GM06990 (cell line): ENCODE measurements around the gene PPP2R3B.

Experiments used
- DNase-seq: peaks from one replicate; pipeline ENCODE4 v3.0.0-alpha.2; 2011; ENCODE audit not compliant: insufficient read length; ENCODE audit errors: extremely low read depth
- H3K27me3 ChIP-seq: replicated peaks from 2 replicates; pipeline ENCODE4 v1.6.0; 2011; ENCODE audit warnings: low read length; ENCODE audit not compliant: control insufficient read depth, insufficient read depth
- H3K36me3 ChIP-seq: 2 replicates; pipeline ENCODE4 v1.5.1; 2011; ENCODE audit warnings: low read length; ENCODE audit not compliant: control insufficient read depth, insufficient read depth
- H3K4me3 ChIP-seq: replicated peaks from 2 replicates; pipeline ENCODE4 v1.5.1; 2011; ENCODE audit warnings: low read depth, mild to moderate bottlenecking, control low read depth, low read length
- TF ChIP-seq, protein P1 (sequence below): IDR thresholded peaks from 2 replicates; pipeline ENCODE4 v1.5.1; 2011; ENCODE audit warnings: low read length, control low read depth, mild to moderate bottlenecking, inconsistent platforms; ENCODE audit not compliant: insufficient read depth, poor library complexity, severe bottlenecking

Gene PPP2R3B

DNA sequence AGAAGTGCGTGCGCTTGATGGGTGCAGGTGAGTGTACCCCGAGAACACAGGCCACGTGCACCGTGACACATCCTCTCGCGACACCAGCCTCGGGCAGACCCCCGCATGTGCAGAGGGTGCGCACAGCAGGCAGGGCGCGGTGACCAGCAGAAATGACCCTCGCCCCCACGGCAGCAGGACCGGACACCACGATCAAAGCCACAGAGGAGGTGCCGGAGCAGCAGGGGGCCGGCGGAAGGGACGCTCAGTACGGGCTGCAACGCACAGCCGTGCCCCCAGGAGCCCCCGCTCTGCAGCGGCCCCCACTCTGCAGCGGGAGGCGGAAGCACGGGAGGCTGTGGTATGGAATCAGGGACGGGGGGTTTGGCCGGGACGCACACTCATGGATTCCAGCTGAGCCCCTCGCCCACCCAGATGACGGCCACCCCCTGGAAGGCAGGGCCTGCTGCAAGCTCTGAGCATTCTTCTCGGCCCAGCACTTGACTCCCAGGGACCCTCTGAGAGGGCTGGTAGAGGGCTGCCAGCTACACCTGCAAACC, 17.1 kb downstream of the PPP2R3B start:
- DNase-seq: no peak
- H3K4me3 ChIP-seq: no peak overlapping the region
- H3K36me3 ChIP-seq: no peaks in the 10 kb centered on the region
- no peaks in the 10 kb centered on the region; the same call in 1 of the 2 replicates for H3K27me3 ChIP-seq
- TF ChIP-seq, protein P1, sequence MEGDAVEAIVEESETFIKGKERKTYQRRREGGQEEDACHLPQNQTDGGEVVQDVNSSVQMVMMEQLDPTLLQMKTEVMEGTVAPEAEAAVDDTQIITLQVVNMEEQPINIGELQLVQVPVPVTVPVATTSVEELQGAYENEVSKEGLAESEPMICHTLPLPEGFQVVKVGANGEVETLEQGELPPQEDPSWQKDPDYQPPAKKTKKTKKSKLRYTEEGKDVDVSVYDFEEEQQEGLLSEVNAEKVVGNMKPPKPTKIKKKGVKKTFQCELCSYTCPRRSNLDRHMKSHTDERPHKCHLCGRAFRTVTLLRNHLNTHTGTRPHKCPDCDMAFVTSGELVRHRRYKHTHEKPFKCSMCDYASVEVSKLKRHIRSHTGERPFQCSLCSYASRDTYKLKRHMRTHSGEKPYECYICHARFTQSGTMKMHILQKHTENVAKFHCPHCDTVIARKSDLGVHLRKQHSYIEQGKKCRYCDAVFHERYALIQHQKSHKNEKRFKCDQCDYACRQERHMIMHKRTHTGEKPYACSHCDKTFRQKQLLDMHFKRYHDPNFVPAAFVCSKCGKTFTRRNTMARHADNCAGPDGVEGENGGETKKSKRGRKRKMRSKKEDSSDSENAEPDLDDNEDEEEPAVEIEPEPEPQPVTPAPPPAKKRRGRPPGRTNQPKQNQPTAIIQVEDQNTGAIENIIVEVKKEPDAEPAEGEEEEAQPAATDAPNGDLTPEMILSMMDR: no peak

- TF ChIP-seq, protein P1: no peak
- no peak for DNase-seq
- H3K27me3 ChIP-seq: no peaks in the 10 kb centered on the region; the same call in 1 of the 2 replicates
- H3K4me3 ChIP-seq: no peak overlapping the region
- no peaks in the 10 kb centered on the region for H3K36me3 ChIP-seq
These were observed 17.7 kb downstream of the PPP2R3B start for GRCh38 chrX:368811-369562.

DNA sequence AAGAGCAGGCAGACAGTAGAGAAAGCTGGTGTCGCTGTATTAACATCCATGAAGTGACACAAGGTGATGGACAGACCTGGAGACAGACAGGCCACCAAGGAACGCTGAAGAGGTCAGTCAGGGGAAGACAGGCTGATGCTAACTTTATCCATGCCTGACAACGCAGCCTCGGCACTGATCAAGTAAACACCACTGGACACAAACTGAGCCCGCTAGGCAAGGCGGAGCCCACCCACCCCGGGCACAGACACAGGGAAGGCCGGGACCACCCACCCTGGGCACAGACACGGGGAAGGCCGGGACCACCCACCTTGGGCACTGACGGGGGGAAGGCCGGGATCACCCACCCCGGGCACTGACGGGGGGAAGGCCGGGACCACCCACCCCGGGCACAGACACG, 18.8 kb downstream of the PPP2R3B start:
- TF ChIP-seq, protein P1: no peak
- DNase-seq: no peak

DNA sequence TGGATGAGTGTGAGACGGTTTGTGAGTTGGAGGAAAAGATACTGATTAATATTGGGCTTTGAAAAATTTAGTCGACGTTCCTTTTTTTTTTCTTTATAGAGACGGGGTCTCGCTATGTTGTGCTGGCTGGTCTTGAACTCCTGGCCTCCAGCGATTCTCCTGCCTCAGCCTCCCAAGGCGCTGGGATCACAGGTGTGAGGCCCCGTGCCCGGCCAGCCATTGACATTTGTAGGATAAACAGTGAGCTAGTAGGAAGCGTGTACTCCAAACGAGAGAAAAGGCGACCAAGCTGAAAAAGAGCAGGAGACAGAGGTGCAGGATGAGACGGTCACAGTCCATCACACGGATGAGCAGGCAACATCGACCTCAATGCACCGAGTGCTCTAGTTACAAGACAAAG, 19.4 kb downstream of the PPP2R3B start:
- H3K27me3 ChIP-seq: no peaks in the 10 kb centered on the region
- TF ChIP-seq, protein P1: no peak
- H3K4me3 ChIP-seq: no peak overlapping the region
- no peak for DNase-seq
- no peaks in the 10 kb centered on the region for H3K36me3 ChIP-seq

More for the DNA sequence above, 18.8 kb downstream of the PPP2R3B start:
- Histone ChIP-seq H3K27me3 (no peaks in the 10 kb centered on the region), H3K4me3 (no peak overlapping the region), H3K36me3 (no peaks in the 10 kb centered on the region)

GRCh38 chrX:363621-364375, 22.9 kb downstream of the PPP2R3B start:
- TF ChIP-seq, protein P1: no peak

More at GRCh38 chrX:363621-364375, 22.9 kb downstream of the PPP2R3B start:
- no peaks in the 10 kb centered on the region for H3K27me3 ChIP-seq
- DNase-seq: no peak
- peaks cover 3% of the 10 kb centered on the region for H3K36me3 ChIP-seq
- H3K4me3 ChIP-seq: no peak overlapping the region
